Kidney capillary endothelial cell (primary cell): ENCODE results near the gene TULP4.
A peak's percentile ranks its signal among the peaks of the same experiment; 100 is the strongest.
"Not testable (repeated sequence)": the region's sequence is repeated elsewhere in the genome, so short reads cannot be mapped to it uniquely, and the experiment has no call there.

Experiments
- DNase-seq: peaks from one replicate; pipeline ENCODE4 v3.0.0-alpha.2; 2018; ENCODE audit warnings: low spot score

Gene TULP4

DNA sequence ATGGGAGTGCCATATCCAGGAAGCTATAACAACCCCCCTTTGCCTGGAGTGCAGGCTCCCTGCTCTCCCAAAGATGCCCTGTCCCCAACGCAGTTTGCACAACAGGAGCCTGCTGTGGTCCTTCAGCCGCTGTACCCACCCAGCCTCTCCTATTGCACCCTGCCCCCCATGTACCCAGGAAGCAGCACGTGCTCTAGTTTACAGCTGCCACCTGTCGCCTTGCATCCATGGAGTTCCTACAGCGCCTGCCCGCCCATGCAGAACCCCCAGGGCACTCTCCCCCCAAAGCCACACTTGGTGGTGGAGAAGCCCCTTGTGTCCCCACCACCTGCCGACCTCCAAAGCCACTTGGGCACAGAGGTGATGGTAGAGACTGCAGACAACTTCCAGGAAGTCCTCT lies 191.0 kb downstream of the TULP4 start:
- DNase-seq, result no peak

DNA sequence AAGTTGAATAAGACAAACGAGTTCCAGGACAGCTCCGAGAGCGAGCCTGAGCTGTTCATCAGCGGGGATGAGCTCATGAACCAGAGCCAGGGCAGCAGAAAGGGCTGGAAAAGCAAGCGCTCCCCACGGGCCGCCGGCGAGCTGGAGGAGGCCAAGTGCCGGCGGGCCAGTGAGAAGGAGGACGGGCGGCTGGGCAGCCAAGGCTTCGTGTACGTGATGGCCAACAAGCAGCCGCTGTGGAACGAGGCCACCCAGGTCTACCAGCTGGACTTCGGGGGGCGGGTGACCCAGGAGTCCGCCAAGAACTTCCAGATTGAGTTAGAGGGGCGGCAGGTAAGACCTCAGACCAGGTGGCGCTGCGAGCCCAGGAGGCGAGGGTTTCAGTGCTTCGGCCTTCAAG lies 191.6 kb downstream of the TULP4 start:
- DNase-seq, result no peak

- no peak for DNase-seq
Measured at GRCh38 chr6:158505194-158505593, 192.9 kb downstream of the TULP4 start.

DNA sequence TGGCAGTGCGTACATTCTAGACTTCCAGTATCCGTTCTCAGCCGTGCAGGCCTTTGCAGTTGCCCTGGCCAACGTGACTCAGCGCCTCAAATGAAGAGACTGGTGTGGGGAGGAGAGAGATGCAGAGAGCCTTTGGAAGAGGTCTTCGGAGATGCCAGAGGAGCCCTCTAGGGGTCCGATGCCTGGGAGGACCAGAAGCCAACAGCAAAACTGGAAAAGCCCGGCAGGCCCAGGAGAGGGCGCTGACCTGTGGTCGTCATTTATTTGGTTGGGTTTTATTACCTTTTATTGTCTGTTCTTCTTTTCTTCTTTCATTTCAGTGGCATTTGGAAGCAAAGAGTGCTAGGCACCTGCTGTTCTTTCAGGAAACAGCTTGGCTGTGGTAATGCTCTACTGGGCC lies 194.3 kb downstream of the TULP4 start:
- DNase-seq, result no peak

DNA sequence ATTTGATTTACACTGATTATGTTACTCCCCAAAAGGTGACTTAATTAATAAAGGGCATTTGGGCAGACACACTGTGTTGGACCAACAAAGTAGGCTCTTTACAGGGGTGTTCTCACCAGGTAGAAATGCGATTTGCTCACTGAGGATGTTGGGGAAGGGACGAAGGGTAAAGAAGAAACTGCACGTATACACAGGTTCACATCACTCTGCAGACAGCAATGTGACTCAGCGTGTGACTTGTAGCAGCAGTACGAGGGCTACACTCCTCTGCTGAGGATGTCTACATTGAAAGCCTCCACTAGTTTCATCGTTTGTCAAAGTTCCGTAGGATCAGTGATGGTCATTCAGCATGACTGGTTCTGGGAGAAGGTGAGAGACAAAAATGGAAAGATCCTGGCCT lies 194.9 kb downstream of the TULP4 start:
- DNase-seq, result no peak

- DNase-seq, result no peak
Measured at GRCh38 chr6:158508450-158508849, 196.2 kb downstream of the TULP4 start.

DNA sequence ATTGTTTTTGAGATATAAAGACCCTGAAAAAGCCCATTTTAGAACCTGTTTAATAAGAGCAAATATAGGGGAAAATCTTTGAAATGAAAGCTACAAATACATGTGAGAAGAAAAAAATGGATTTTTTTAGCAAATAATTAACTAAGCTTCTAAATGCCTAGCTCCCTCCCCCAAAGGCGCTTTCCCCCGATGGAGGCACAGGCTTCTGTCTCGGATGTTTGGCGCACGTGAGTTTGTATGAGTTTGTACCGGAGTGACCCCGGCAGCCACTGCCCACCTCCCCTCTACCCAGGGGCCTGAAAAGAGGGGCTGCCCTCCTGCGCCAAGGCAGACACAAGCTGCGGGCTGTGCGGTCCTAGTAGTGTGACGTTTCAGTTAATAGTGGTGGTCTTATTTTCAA lies 197.2 kb downstream of the TULP4 start:
- DNase-seq, result no peak

DNA sequence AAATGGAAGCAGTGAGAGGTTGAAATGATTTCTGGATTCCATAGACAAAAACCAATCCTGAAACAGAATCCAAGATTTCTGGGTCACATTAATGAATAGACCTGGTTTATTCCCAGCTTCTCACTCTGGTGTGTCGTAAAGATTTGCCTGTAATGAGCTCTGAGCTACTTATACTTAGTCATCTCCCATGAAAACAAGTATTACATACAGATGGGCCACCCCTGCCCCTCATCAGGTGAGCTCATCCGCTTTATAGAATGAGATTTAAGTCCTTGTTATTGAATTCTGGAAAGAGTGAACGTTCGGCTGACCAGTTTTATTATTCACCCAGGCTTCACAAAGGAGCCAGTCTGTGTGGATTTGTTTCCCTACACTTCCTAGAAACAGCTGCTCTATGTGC lies 200.5 kb downstream of the TULP4 start:
- DNase-seq, result no peak

DNA sequence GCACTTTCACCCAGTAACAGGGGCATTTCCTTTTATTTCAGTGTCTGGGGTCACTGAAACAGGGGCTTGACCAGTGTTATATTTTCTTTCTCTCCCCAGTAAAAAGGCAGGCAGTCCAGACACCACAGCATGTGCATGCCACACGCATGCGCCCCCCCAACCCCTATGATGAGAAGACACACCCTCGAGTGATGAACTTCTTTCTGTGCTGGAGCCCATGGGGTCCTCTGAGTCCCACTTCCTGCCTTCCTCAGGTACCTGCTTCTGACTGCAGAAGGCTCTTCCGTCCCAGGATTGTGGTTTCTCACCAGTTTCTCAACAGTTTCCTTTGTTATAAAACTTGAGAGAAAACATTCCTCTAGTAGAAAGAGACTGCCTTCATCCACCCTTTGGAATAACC lies 201.9 kb downstream of the TULP4 start:
- DNase-seq, result no peak

GRCh38 chr6:158514991-158515390 lies 202.7 kb downstream of the TULP4 start:
- DNase-seq, result no peak

DNA sequence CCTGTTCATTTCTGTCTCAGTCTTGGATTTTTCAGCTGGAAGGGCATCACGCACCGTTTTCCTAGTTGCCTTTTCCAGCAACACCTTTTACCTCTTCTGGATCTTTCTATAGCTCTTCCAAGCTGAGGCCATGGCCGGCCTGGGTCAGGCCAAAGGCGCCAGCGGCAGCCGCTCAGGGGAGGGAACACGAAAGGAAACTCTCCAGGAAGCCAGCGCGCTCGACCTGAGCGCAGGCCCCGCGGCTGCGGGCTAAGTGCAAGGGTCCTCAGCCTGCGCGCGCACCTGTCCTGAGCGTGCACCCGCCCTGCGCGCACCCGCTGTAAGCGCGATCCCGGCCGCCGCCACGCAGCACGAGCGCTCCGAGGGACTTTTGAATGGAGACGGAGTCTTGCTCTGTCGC lies 203.8 kb downstream of the TULP4 start:
- no peak for DNase-seq

- no peak for DNase-seq
Measured at GRCh38 chr6:158517038-158517437, 204.8 kb downstream of the TULP4 start.

GRCh38 chr6:158517581-158517980 lies 205.3 kb downstream of the TULP4 start:
- DNase-seq, result no peak

DNA sequence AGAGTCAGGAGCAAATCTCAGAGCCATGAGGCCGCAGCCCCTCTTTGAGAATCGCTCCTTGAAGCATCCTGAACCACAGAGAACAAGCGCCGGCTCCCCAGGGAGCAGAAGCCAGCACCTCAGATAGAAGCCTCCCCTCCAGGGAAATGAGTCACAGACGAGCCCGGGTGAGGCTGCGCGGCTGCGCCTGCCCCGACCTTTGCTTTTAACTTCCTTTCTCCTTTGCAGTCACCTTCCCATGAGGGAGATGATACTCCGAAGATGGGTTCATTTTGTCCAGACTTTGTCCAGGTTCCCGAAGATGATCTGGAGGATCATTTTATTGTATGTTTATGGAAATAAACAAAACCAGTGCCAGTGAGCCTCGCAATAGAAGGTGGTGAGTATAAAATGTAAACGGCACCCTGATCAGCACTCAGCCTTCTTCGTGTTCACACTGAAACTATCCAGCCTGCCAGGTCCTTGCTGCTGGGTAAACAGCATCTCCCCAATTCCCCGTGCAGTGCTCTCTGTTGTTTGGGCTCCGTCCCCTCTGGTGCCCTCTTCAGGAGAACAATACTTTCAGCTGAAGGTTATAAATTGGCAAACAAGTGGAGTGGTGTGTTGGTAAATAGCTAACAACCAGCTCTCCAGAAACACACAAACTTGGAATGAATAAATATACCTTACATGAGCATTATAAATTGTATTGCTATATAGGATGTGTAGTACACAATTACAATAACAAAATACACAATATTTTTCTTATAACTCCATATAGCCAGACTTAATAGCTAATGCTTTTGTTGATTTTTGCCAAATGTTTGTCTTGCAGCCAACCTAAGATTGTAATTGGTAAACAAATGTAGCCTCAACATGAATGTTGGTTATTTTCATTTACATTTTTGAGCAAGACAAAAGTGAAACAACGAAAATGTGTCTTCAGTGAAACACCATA lies 206.2 kb downstream of the TULP4 start:
- peak; percentile 48 for DNase-seq

DNA sequence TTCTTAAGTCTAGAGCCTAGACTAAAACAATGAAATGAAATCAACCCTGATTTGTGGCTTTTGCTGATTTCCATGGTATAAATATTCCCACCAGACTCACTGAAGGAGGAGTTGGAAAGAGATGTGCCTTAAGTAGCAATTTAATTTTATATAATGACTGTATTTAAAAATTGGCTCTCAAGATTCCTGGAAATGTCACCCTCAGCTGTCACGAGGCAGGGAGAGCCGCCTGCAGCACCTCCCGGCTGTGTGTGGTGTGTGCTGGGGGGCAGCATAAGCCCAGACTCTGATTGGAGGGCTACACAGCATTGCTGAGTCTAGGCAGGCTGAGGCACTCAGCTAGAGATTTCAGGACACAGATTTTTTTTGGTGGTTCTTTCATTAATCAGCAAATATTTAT lies 207.0 kb downstream of the TULP4 start:
- no peak for DNase-seq

DNA sequence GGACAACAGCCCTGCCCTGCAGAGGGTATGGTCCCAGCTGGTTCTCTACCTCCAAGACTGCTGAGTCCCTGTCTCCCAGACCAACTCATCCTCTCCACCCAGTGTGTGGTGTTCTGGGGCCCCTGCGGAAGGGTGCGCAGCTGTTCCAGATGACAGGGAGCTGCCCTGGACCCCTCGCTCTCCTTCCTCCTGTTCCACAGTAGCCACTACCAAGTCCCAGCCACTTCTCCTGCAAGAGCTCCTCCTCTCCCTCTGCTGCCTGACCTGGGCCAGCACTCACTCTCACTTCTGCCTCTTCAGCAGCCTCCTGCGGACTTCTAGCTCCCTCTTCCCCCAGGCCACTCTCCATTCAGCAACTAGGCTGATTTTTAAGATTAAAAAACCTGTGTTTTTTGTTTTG lies 207.5 kb downstream of the TULP4 start:
- no peak for DNase-seq

DNA sequence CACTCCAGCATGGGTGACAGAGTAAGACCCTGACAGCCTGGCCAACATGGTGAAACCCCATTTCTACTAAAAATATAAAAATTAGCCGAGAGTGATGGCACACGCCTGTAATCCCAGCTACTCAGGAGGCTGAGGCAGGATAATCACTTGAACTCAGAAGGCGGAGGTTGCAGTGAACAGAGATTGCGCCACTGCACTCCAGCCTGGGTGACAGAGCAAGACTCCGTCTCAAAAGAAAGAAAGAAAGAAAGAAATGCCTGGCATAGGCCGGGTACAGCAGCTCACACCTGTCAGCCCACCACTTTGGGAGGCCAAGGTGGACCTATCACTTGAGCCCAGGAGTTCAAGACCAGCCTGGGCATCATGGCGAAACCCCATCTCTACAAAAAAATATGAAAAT lies 208.7 kb downstream of the TULP4 start:
- DNase-seq, result not testable (repeated sequence)

DNA sequence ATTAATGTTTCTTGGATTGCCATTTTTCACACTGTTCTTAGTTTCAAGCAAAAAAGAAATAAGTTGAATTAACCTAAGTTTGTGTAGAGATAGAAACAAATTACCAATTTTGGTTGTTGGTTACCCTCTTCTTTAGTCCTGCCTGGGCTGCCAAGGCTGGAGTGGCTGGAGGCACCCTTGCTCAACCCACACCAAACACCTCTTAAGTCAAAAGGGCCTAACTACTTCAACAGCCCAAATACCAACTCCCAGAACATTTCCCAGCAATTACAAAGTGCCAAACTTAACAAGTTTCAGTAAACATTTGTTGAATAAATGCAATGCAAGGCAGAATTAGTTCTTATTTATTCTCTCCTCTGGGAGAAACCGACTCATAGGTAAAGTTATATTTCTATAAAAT lies 209.5 kb downstream of the TULP4 start:
- DNase-seq, result no peak

DNA sequence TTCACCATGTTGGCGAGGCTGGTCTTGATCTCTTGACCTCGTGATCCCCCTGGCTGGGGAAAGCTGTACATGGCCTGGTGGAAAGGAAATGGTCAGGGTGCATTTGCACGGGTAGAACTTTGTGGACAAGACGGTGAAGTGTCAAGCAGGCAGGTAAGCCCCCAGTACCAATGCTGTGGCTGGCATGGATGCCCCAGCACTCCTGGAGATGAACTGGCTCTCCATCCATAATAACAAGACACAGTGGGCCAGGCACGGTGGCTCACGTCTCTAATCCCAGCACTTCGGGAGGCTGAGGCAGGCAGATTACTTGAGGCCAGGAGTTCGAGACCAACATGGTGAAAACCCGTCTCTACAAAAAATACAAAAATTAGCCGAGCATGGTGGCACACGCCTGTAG lies 210.4 kb downstream of the TULP4 start:
- no peak for DNase-seq

DNA sequence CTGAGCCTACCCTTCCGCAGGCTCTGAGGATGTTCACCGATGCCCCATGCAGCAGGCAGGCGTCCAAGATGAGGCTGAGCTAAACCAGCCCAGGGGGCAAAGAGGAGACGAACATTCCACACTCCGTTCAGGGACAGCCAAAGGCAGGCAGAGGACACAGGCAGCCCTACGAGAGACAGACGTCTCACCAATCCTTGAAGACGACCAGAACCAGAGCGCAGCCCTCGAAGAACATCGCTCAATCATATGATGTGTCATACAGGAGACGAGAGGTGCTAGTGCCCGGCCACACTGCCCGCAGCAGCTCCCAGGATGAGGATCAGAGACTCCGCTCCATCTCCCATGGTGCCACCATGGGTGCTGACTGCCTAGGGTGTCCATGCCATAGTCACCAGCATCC lies 212.0 kb downstream of the TULP4 start:
- DNase-seq, result no peak

DNA sequence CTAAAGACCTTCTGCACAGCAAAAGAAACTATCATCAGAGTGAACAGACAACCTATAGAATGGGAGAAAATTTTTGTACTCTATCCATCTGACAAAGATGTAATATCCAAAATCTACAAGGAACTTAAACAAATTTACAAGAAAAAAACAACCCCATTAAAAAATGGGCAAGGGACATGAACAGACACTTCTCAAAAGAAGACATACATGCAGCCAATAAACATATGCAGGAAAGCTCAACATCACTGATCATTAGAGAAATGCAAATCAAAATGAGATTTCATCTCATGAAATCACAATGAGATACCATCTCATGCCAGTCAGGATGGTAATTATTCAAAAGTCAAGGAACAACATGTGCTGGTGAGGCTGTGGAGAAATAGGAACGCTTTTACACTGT lies 215.6 kb downstream of the TULP4 start:
- DNase-seq, result not testable (repeated sequence)

DNA sequence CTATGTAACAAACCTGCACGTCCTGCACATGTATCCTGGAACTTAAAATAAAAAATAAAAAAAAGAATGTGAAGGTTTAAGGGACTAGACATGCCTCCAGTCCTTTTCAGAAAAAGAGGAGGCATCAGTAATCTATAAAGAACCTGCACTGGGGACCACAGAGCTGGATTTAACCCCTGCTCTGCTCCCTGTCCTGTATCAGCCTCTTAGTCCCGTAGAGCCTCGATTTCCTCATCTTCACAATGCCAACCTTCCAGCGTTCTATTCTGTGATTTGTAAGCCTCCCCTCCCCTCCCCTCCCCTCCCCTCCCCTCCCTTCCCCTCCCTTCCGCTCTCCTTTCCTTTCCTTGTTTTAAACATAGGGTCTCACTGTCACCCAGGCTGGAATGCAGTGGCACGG lies 216.6 kb downstream of the TULP4 start:
- DNase-seq, result no peak

- DNase-seq, result no peak
Measured at GRCh38 chr6:158529629-158530028, 217.4 kb downstream of the TULP4 start.

DNA sequence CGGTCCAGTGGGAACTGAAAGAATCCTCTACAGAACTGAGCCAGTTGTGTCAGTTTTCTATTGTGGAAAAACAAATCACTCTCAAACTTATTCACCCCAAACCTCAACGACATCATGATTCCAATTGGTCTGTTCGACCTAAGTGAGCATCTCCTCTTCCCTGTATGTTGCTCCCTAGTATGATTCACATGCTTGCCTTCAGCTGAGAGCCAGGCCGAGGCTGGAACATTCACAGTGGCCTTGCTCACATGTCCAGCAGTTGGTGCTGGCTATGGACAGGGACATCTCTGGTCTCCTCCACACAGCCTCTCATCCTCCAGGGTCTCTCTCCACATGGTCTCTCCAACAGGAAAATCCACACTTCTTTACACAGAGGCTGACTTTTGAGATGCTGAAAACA lies 219.3 kb downstream of the TULP4 start:
- DNase-seq, result no peak
